Breast epithelium (tissue), 4 donors: ENCODE data around the gene CENPE. TPM values are rescaled to one million over a fixed set of nuclear protein-coding genes. Genes with fewer than 3 reads are reported as not detected.

Experiments used
- DNase-seq, 2 donors: peaks; one replicate each; pipeline ENCODE4 v3.0.0-alpha.2; 2019; ENCODE audit warnings: low spot score in 2 of 2
- H3K27ac ChIP-seq, 2 donors: fragments of 200-600 bp; sonication (generic) in 1 of 2; one replicate each; pipeline ENCODE4 v1.5.1; 2016 to 2019; ENCODE audit warnings: mild to moderate bottlenecking in 1 of 2
- H3K27me3 ChIP-seq, 2 donors: fragments of 200-600 bp; sonication (generic) in 1 of 2; one replicate each; pipeline versions ENCODE4 v1.5.1 to v1.6.0; 2017 to 2019; ENCODE audit warnings: control low read depth in 1 of 2, mild to moderate bottlenecking in 1 of 2
- H3K36me3 ChIP-seq: fragments of 200-600 bp; one replicate; pipeline ENCODE4 v1.5.1; 2019
- H3K4me1 ChIP-seq, 2 donors: fragments of 200-600 bp; sonication (generic); one replicate each; pipeline ENCODE4 v1.5.1; 2016 to 2019; ENCODE audit warnings: control low read depth in 1 of 2
- H3K4me3 ChIP-seq, 3 donors: fragments of 200-600 bp; sonication (generic); 1 replicate in 2 of 3; 2 replicates in 1 of 3; pipeline ENCODE4 v1.5.1; 2016 to 2019; ENCODE audit warnings: mild to moderate bottlenecking in 3 of 3, moderate library complexity in 2 of 3
- H3K9me3 ChIP-seq, 2 donors: fragments of 200-600 bp; sonication (generic) in 1 of 2; one replicate each; pipeline ENCODE4 v1.5.1; 2016 to 2019; ENCODE audit warnings: control low read depth in 1 of 2
- CTCF ChIP-seq, 3 donors: fragments of 450-650 bp; IDR thresholded peaks; one replicate each; pipeline ENCODE4 v1.5.1; 2016 to 2017; ENCODE audit warnings: antibody characterized with exemption in 3 of 3, mild to moderate bottlenecking in 3 of 3, moderate library complexity in 3 of 3
- POLR2A ChIP-seq: fragments of 450-650 bp; IDR thresholded peaks from one replicate; pipeline ENCODE4 v1.6.1; 2016; ENCODE audit warnings: antibody characterized with exemption, mild to moderate bottlenecking, moderate library complexity
- POLR2AphosphoS5 ChIP-seq, 3 donors: sonication (generic); formaldehyde crosslinking; IDR thresholded peaks; one replicate each; pipeline ENCODE4 v1.6.1; 2017; ENCODE audit warnings: antibody characterized with exemption in 3 of 3
- intact Hi-C: fragments of 100-400 bp; cut with DNase I; formaldehyde crosslinking; loops from one replicate; pipeline ENCODE4 v1.15.1; 2023; ENCODE audit warnings: low total_unique reads
- total RNA-seq, 3 donors: library from RNA; depleted of rRNA; stranded (reverse); fragments of >200 nt; gene quantifications; one replicate each; pipeline ENCODE4 v1.1.0, GENCODE V29; 2016

Gene CENPE
- total RNA-seq, 3 donors from 2014 or later: 0.33 to 2.6 (median 1.3) TPM

GRCh38 chr4:103098756-103099440 is 99.2 kb downstream of the CENPE start:
- H3K27me3 ChIP-seq: no peaks in the 10 kb centered on the region
- H3K4me3 ChIP-seq: peak overlapping the region; percentile 43 to 59 (median 52)
- H3K9me3 ChIP-seq: no peaks in the 10 kb centered on the region
- peaks cover 0 to 3% of the 10 kb centered on the region in 2 donors for H3K4me1 ChIP-seq
- TF ChIP-seq CTCF (IDR thresholded peaks at IDR 0.05) (no peak), POLR2AphosphoS5 (IDR thresholded peaks at IDR 0.05) (no peak), POLR2A (no peak)
- intact Hi-C loops: no loop called here
- peak overlapping the region; percentile 74 to 75 for H3K27ac ChIP-seq
- no peaks in the 10 kb centered on the region for H3K36me3 ChIP-seq
- DNase-seq: no peak

- peak overlapping the region; percentile 43 to 59 (median 52) for H3K4me3 ChIP-seq
- DNase-seq: no peak
- H3K9me3 ChIP-seq: no peaks in the 10 kb centered on the region
- H3K27ac ChIP-seq: no peak overlapping the region
- no peak for TF ChIP-seq POLR2A
- no peak for TF ChIP-seq CTCF (IDR thresholded peaks at IDR 0.05)
- no peak for TF ChIP-seq POLR2AphosphoS5 (IDR thresholded peaks at IDR 0.05)
- peaks cover 0 to 3% of the 10 kb centered on the region in 2 donors for H3K4me1 ChIP-seq
- no peaks in the 10 kb centered on the region for H3K36me3 ChIP-seq
- no peaks in the 10 kb centered on the region for H3K27me3 ChIP-seq
- intact Hi-C loops: no loop called here
Measured at GRCh38 chr4:103098341-103098740, 99.8 kb downstream of the CENPE start.

GRCh38 chr4:103097112-103097511 is 101.0 kb downstream of the CENPE start:
- Histone ChIP-seq H3K27ac (no peak overlapping the region), H3K4me1 (peaks cover 0 to 3% of the 10 kb centered on the region in 2 donors), H3K27me3 (no peaks in the 10 kb centered on the region), H3K9me3 (no peaks in the 10 kb centered on the region), H3K36me3 (no peaks in the 10 kb centered on the region), H3K4me3 (no peak overlapping the region)
- DNase-seq: no peak
- no peak for TF ChIP-seq POLR2AphosphoS5 (IDR thresholded peaks at IDR 0.05)
- no peak for TF ChIP-seq CTCF (IDR thresholded peaks at IDR 0.05)
- TF ChIP-seq POLR2A: no peak
- intact Hi-C loops: no loop called here

GRCh38 chr4:103095080-103095479 is 103.1 kb downstream of the CENPE start:
- no peak for TF ChIP-seq POLR2A
- TF ChIP-seq CTCF (IDR thresholded peaks at IDR 0.05): no peak
- TF ChIP-seq POLR2AphosphoS5 (IDR thresholded peaks at IDR 0.05): no peak
- Histone ChIP-seq H3K4me1 (peaks cover 0 to 3% of the 10 kb centered on the region in 2 donors), H3K27ac (no peak overlapping the region), H3K4me3 (no peak overlapping the region), H3K9me3 (no peaks in the 10 kb centered on the region), H3K27me3 (no peaks in the 10 kb centered on the region), H3K36me3 (no peaks in the 10 kb centered on the region)
- DNase-seq: no peak
- intact Hi-C loops: no loop called here

- no peaks in the 10 kb centered on the region for H3K27me3 ChIP-seq
- no peaks in the 10 kb centered on the region for H3K9me3 ChIP-seq
- H3K36me3 ChIP-seq: no peaks in the 10 kb centered on the region
- intact Hi-C loops: no loop called here
- H3K4me1 ChIP-seq: no peaks in the 10 kb centered on the region
- H3K27ac ChIP-seq: no peak overlapping the region
- TF ChIP-seq CTCF (IDR thresholded peaks at IDR 0.05) (no peak), POLR2A (no peak), POLR2AphosphoS5 (IDR thresholded peaks at IDR 0.05) (no peak)
- no peak for DNase-seq
- H3K4me3 ChIP-seq: no peak overlapping the region
Measured at GRCh38 chr4:103092245-103092644, 105.9 kb downstream of the CENPE start.
